Smooth muscle cell (in vitro differentiated cells): ENCODE results near the gene RIOK3. TPM values are rescaled to one million over a fixed set of nuclear protein-coding genes. Genes with fewer than 3 reads are reported as not detected.

Experiments
- DNase-seq: peaks from one replicate; lab custom pipeline; 2025; ENCODE audit not compliant: unreplicated experiment; lab: John Stamatoyannopoulos, UW
- H2AFZ ChIP-seq: fragments of 200-600 bp; sonication (generic); 2 replicates; pipeline ENCODE4 v1.6.0; 2016; ENCODE audit warnings: antibody characterized with exemption, low read depth, mild to moderate bottlenecking
- H3F3A ChIP-seq: fragments of 200-600 bp; sonication (generic); 2 replicates; pipeline ENCODE4 v1.6.0; 2017; ENCODE audit warnings: antibody characterized with exemption, low read depth
- H3K27ac ChIP-seq: fragments of 200-600 bp; sonication (generic); 2 replicates; pipeline ENCODE4 v1.5.1; 2016; ENCODE audit warnings: low read depth, mild to moderate bottlenecking
- H3K27me3 ChIP-seq: fragments of 200-600 bp; sonication (generic); 2 replicates; pipeline ENCODE4 v1.6.1; 2016; ENCODE audit warnings: low read depth, mild to moderate bottlenecking
- H3K36me3 ChIP-seq: fragments of 200-600 bp; sonication (generic); 2 replicates; pipeline ENCODE4 v1.5.1; 2016; ENCODE audit warnings: low read depth
- H3K4me1 ChIP-seq: fragments of 200-600 bp; sonication (generic); 2 replicates; pipeline ENCODE4 v1.5.1; 2016; ENCODE audit warnings: low read depth
- H3K4me2 ChIP-seq: fragments of 200-600 bp; sonication (generic); 2 replicates; pipeline ENCODE4 v1.6.0; 2016; ENCODE audit warnings: mild to moderate bottlenecking
- H3K4me3 ChIP-seq: fragments of 200-600 bp; sonication (generic); 2 replicates; pipeline ENCODE4 v1.5.1; 2016; ENCODE audit warnings: mild to moderate bottlenecking
- H3K79me2 ChIP-seq: fragments of 200-600 bp; sonication (generic); 2 replicates; pipeline ENCODE4 v1.6.0; 2016; ENCODE audit warnings: low read depth, mild to moderate bottlenecking
- H3K9ac ChIP-seq: fragments of 200-600 bp; sonication (generic); 2 replicates; pipeline ENCODE4 v1.6.0; 2016; ENCODE audit warnings: low read depth
- H3K9me3 ChIP-seq: fragments of 200-600 bp; sonication (generic); replicated peaks from 2 replicates; pipeline ENCODE4 v1.5.1; 2016; ENCODE audit warnings: low read depth
- H4K20me1 ChIP-seq: fragments of 200-600 bp; sonication (generic); 2 replicates; pipeline ENCODE4 v1.6.0; 2016; ENCODE audit warnings: low read depth
- CTCF ChIP-seq: fragments of 200-600 bp; sonication (generic); IDR thresholded peaks from 2 replicates; pipeline ENCODE4 v1.5.1; 2017; ENCODE audit warnings: borderline replicate concordance, mild to moderate bottlenecking, antibody characterized with exemption; ENCODE audit not compliant: insufficient read depth, poor library complexity, severe bottlenecking
- WGBS: methylation state at CpG from one replicate; pipeline ENCODE4 v1.1.7; 2016; ENCODE audit warnings: low lambda C conversion rate; 5-methylcytosine and 5-hydroxymethylcytosine counted together
- polyA plus RNA-seq: library from polyadenylated mRNA; unstranded; fragments of >200 nt; fragmentation: Nextera tagmentation; extraction: Ambion mirVana; gene quantifications from 2 replicates; pipeline ENCODE4 v1.2.1, GENCODE V29; 2016
- total RNA-seq: library from RNA; depleted of rRNA; stranded (reverse); fragments of >200 nt; gene quantifications from 2 replicates; pipeline ENCODE4 v1.2.3, GENCODE V29; 2014

Gene RIOK3
- total and polyA plus RNA-seq, 2 experiments from 2014 or later: 56.0 to 79.9 TPM

DNA sequence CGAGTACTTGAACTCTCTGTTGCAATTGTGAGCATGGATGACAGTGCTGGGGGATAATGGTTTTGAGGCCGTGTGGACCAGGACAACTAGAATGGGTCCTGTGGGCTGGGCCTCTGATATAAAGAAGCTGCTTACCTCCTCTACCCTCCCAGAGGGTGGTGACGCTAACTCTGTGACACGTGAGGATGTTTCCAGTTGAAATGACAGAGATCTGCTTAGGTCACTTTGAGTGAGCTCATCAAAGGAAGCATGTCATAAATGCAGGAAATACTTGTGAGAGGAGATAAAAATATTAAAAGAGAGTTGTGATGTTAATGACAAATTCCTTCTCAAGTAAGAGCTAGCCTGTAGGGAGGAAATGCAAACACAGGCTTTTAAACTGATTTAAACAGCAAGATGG lies 66.6 kb downstream of the RIOK3 start:
- TF ChIP-seq CTCF: no peak
- Histone ChIP-seq H3K36me3 (peaks cover 2% of the 10 kb centered on the region), H3K4me2 (no peak overlapping the region), H3K9ac (no peak overlapping the region), H2AFZ (no peak overlapping the region), H3K9me3 (no peaks in the 10 kb centered on the region), H3F3A (no peaks in the 10 kb centered on the region), H3K4me3 (no peak overlapping the region), H3K4me1 (no peaks in the 10 kb centered on the region), H3K27me3 (no peaks in the 10 kb centered on the region), H3K27ac (no peak overlapping the region), H4K20me1 (no peaks in the 10 kb centered on the region), H3K79me2 (no peaks in the 10 kb centered on the region)
- WGBS: 78% methylated on average over 4 of the region's 4 CpGs
- DNase-seq: no peak

GRCh38 chr18:23521271-23521670 lies 68.2 kb downstream of the RIOK3 start:
- Histone ChIP-seq H3K36me3 (peaks cover 2% of the 10 kb centered on the region), H3K27me3 (no peaks in the 10 kb centered on the region), H3K9me3 (no peaks in the 10 kb centered on the region), H2AFZ (no peak overlapping the region), H4K20me1 (no peaks in the 10 kb centered on the region), H3K4me1 (no peaks in the 10 kb centered on the region), H3K4me2 (no peak overlapping the region), H3K79me2 (no peaks in the 10 kb centered on the region), H3K9ac (no peak overlapping the region), H3F3A (no peaks in the 10 kb centered on the region), H3K27ac (no peak overlapping the region), H3K4me3 (no peak overlapping the region)
- no peak for DNase-seq
- WGBS: 91% methylated on average over 7 of the region's 7 CpGs
- TF ChIP-seq CTCF: no peak

DNA sequence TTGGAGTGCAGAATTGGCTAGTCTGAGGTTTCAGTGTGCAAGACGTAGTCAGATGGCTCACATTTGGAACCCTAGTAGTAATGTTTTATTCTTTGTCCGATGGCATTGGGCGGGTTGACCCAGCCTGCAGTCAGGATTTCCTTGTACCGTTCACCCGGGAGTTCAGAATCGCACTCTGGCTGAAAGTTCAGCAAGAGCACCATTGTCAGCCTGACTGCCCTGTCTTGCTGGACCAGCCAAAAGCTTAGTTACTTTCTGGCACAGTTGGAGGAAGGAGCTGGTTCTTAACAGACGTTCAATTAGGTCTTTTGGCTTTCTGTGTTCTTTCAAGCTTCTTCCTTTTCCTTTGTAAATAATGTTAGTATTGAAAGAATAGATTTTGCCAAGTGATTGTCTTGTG lies 68.8 kb downstream of the RIOK3 start:
- H3K4me3 ChIP-seq: no peak overlapping the region
- H3F3A ChIP-seq: no peaks in the 10 kb centered on the region
- 94% methylated on average over 7 of the region's 7 CpGs for WGBS
- H4K20me1 ChIP-seq: no peaks in the 10 kb centered on the region
- no peak for DNase-seq
- H2AFZ ChIP-seq: no peak overlapping the region
- peaks cover 2% of the 10 kb centered on the region for H3K36me3 ChIP-seq
- H3K27ac ChIP-seq: no peak overlapping the region
- H3K9ac ChIP-seq: no peak overlapping the region
- no peak overlapping the region for H3K4me2 ChIP-seq
- H3K79me2 ChIP-seq: no peaks in the 10 kb centered on the region
- no peaks in the 10 kb centered on the region for H3K27me3 ChIP-seq
- TF ChIP-seq CTCF: no peak
- H3K9me3 ChIP-seq: no peaks in the 10 kb centered on the region
- H3K4me1 ChIP-seq: peaks cover 6% of the 10 kb centered on the region

DNA sequence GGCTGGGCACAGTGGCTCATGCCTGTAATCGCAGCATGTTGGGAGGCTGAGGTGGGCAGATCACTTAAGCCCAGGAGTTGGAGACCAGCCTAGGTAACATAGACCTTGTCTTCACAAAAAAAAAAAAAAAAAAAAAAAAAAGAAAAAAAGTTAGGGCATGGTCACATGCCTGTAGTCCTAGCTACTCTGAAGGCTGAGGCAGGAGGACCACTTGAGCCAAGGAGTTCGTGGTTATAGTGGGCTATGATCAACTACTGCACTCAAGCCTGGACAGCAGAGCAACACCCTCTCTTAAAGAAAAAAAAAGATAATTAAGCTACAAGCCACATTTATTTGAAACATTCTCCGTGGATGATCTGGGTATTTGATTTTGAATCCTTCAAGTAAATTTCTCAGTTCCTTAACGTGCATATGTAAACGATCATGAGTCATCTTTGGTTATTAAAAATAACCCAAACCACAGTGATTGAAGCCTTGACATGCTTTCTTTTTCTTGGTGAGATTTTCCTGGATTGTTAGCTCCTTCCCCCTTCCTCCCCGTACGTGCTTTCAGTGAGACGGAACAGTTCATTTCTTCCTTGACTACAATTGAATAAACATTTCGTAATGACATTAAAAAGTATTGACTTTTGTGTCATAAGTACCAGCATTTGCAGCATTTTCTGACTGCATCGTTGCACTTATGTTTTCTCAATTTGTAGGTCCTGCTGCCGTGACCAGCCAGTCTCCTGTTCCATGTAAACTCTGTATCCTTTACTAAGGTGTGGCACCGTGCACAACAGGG lies 70.5 kb downstream of the RIOK3 start:
- no peak overlapping the region for H2AFZ ChIP-seq
- no peaks in the 10 kb centered on the region for H3K9me3 ChIP-seq
- no peak overlapping the region for H3K9ac ChIP-seq
- H3K79me2 ChIP-seq: no peaks in the 10 kb centered on the region
- peaks cover 2% of the 10 kb centered on the region for H3K36me3 ChIP-seq
- no peaks in the 10 kb centered on the region for H4K20me1 ChIP-seq
- H3K4me3 ChIP-seq: no peak overlapping the region
- DNase-seq: no peak
- H3K4me1 ChIP-seq: peaks cover 6% of the 10 kb centered on the region
- no peaks in the 10 kb centered on the region for H3K27me3 ChIP-seq
- no peak overlapping the region for H3K4me2 ChIP-seq
- H3K27ac ChIP-seq: no peak overlapping the region
- no peak for TF ChIP-seq CTCF
- peaks cover 9% of the 10 kb centered on the region for H3F3A ChIP-seq
- WGBS: 76% methylated on average over 12 of the region's 12 CpGs
